Iris pigment epithelial cell (primary cell): ENCODE measurements around the gene NKX2-3.

Experiments
- DNase-seq: peaks from one replicate; pipeline ENCODE4 v3.0.0-alpha.2; 2011; ENCODE audit warnings: low read depth

Gene NKX2-3

DNA sequence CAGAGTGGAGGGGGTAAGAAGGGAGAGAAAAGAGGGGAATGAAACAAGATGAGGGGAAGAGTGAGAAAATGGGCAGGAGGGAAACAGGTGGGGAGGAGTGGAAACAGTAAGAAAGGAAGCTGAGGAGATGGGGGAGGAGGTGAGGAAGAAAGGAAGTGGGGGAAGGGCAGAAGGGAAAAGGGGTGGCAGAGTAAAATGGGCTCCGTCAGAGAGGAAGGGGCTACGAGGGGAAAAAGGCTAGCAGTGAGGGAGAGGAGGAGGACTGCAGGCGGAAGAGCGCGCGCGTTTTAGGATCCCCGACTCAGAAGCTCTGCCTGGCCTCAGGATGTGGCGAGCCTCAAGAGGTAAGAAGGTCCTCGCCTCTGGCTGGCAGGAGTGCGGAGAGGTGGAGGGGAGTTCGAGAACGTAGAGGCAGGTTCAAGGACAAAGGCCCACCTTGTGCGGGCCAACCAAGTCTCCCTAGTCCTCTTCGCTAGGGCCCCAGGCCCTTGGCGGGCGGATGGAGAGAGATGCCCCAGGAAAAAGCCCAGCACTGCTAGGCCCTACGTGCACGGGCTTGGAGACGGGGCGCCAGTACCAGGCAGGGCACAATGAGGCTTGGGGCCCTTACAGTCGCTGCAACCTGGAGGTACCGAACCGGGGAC, 5.8 kb upstream of the NKX2-3 start:
- no peak for DNase-seq

DNA sequence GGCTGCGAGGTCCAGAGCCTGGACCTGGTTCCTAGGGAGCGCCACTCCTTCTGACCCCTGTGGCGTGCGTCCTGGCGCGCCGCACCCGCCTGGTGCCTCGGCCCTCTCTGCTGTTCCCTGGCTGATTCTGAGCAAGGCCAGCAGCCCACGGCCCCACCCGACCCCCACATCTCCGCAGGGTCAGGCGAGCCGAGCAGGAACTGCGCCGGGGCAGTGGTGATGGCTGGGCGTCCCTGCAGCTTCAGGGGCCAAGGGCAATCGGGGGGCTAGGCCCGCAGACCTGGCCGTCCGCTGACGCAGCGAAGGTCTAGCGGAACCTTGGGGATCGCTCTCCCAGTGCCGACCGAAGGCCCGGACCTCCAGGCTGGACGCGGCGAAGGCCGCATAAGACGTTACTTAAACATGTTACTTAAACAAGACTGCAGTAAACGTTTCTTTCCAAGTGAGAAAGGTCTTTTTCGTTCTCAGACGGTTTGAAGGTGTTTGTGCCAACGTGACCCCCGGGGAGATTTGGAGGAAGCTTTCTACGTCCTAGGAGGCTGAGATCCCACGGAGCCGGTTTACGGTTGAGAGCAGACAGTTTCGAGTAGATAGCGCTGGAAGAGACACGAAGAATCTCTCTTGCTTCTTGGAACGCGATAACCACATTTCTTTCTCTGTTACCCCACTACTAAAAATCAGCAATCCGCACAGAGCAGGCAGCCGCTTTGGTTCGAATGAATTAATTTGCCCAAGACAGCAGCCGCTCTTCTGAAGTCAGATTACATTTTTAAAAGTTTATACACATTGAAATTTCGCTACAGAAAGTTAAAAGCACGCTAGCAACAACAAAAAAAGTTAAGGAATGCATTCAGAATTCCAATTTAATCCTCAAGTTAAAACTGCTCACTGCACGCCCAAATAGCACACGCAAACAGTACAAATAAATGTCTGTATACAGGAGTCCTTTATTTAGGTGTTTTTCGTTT, 4.9 kb upstream of the NKX2-3 start:
- DNase-seq = no peak

DNA sequence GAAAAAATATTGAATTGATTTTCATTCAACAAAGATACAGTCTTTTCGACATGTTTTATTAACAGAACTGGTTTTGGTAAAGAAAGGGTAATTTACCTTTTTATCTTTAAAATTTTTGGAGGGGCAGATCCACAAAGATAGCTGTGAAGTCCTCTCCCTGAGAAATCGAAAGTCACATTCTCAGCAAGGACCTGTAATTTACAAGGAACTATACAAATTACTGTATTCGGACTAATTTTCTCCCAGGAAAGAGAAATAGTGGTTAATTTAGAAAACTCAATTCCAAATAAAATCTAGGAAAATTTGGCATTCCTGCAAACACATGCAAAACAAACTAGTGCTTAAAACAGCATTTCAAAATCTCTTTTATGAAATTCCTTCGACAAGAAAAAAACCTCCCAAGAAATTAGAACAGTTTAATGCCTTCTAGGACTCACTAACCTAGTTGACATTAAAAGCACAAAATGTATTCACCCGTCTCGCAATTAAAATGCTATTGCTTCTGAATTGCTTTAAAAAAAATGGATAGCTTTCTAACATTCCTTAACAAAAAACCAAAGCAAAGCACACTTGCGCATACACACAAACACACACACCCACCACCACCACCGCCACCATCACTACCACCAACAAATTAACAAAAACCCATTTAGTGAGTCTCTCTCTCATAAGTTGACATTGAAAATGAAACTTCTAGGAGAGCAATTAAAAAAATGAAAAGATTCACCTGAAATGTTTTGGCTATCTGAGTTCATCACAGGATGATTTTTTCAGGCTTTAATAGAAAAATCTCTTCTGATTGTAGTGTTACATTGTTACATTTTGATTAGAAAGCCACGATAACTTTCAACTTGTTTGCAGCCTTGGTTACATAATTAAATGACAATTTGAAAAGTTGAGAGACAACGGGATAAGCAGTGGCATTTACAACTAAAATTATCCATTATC, 4.0 kb upstream of the NKX2-3 start:
- no peak for DNase-seq

DNA sequence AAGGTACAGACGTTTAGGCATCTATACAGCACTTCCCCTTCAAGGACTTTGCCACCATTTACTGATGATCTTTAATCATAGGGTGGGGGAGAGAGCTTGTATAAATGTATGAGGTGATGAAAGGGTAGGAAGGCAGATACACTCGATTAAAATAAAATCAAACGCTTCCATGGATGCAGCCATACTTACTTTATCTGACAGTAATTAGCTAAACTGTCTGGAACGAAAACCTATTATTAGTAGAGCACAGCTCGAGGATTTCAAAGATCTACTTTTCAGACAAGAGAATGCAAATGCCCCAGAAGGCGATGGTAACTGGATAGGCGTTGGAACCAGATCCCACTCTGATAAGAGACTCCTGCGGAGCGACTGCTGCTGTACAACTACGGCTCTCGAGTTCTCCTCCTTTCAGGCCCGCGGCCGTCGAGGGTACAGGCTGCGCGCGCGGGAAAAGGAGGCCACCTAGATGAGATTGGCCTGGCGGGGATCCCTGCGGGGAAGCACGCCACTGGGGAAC, 3.1 kb upstream of the NKX2-3 start:
- no peak for DNase-seq

DNA sequence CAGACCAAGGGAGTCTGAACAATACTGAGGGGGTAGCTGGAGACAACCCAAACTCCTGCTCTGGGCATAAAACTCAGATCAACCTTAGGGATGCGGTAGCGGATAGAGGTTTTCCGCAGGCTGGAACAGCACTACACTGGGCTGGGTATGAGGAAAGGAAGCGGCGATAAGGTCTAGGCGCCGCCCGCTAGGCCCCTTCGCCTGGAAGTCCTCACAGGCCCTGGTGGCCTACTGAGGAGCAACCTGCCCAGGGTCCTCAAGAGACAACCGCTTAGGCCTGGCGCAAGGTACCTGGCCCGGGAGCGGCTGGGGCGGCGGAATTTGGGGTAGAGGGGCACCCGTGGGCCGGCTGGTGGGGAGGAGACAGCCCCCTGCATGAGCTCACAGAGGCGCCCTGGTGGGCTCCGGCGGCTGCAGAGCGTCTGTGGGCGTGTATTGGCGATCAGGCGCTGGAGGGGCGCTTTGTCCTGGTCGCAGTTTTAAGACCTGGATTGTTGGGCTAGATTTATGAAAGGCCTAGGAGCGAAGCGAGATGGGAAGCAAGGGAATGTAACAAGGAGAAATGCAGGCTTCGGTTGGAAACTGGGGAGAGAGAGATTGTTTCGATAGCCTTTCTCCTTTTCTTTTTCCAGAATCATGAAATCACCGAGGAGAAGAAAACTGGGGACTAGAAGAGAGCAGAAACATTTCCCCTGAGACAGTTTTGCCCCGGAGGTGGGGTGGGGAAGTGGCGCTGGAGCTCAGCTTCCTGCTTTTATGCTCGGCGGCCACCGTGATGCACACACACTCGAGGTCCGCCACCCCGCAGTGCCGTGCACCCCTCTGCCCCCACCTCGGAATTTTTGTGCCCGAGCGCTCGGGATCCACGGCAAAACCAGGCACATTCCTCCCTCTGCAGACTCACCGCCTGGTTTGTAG, 2.4 kb upstream of the NKX2-3 start:
- DNase-seq = no peak

DNA sequence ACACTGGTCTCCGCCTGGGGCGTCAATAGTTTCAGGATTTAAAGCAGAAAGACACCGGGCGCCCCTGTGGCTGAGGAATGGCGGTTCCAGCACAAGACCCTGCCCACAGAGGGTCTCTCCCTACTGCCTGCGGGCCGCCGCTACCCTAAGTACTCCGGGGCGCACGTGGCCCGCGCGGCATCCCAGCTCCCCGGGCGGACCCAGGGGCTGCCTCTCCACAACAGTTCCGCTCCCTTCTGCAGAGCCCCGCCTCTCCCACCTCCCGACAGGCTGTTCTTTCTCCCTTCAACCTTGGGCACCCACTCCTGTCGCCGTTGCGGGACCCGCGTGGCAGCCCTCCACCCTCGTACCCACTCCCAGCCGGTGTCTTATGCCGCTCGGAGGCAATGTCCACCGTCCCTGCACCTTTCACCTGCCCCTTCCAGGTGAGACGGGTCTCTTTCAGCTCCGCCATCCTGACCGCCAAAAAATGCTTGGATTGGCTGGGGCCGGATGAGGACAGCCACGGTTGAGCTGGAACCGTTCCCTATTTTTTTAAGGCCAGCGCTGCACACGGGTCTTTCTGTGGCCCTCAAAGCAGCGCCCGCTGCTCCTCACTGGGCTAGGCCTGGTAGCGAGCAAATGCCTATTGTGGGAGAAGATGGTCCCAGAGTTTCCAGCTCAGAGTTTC, 1.6 kb upstream of the NKX2-3 start:
- no peak for DNase-seq

DNA sequence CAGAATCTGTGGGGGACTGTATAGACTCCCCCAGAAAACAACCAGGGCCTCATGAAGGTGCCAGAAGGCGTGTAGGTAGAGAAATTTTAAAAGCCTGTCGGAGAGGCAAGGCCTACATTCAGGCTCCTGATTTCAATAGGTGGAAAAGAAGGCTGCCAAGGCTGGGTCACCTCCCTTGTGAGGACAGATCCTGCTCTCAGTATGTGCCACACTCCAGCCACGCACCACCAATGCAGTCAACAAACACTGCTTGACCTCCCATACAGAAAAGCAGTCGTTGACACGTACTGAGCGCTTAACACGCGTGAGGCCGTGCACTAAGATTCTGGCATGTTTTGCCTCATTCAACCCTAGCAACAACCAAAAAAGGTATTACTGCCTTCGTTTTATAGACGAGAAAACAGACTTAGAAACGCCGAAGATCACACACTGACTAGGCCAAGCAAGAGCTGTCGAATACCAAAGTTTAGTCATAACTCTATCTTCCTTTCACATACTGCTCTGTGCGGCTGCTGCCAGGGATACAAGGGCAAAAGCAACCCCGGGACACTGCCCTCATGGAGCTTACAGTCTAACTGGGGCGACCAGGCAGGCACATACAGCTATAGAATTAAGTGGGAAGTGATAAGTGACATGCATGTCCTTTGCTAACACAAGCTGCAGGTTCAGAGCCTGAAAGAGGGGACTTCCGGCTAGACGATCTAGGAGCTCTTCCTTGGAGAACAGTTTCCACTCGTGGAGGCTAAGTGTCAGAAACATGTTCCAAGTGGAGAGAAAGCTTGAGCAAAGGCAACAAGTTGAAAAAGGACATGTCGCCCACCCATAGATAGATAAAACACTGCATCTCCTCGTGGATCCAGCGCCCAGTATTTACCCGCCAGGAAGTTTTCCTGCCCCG, 797 bp upstream of the NKX2-3 start:
- no peak for DNase-seq

DNA sequence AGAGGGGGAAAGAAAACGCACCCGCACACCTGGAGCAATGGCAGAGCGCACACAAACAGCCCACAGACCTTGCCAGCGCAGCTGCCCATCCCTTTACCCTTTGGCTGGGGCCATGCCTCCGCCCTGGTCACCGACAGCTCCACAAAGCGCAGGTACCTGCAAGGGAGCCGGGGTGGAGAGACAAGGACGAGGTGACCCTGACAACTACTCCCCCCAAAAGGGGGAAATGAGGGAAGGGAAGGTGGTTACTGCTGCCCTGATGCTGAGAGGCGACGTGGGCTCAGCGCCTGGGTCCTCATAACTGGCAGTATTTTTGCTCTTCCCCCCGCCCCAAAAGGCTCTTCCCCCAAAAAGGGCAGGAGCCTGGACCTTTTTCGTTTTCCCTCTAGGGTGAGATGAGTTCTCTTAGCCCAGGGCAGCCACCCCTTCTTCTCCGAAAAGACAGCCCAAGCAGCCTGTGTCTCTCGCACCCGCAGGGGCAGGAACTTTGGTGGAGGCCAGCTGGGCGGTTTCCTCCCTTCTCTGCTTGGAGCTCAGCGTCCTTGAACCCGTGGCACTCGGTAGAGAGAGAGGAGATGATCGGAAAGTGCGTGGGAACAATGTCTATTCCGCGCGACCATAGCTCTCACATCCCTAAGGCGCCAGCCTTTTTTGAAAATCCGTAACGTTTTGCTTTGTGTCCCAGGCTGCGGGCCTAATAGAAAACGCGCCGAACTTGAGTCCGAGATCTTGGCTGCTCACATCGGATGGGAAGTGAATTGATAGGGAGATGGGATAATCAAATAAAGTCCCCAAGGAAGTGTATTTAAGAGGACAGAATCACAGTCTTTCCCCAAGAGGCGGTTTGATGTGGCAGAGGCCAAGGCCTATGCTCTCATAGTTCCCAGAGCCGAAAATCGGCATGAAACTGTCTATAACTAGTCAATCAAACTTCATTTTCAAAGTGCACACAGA, 1.0 kb downstream of the NKX2-3 start:
- no peak for DNase-seq

DNA sequence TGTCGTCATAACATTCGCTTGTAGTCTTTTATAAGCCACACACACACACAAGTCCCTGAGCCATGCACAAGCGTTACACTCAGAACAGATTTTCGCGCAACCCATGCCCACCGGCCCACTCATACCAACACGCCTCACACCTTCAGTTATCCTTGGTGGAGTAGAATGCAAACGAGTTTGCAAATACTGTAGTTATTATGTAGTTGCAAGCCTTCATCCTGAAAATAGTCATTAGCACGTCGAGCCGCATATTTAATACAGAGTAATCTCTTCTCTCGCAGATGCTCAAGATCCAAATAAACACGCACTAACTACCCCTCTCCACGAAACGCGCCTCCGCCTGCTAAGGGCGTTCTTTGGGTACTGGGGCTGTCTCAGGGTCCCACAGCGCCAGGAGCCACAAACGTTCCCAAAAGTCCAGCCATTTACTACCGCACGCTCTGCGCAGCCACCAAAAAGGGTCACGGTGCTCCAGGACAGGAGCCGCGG, 1.8 kb downstream of the NKX2-3 start:
- no peak for DNase-seq

DNA sequence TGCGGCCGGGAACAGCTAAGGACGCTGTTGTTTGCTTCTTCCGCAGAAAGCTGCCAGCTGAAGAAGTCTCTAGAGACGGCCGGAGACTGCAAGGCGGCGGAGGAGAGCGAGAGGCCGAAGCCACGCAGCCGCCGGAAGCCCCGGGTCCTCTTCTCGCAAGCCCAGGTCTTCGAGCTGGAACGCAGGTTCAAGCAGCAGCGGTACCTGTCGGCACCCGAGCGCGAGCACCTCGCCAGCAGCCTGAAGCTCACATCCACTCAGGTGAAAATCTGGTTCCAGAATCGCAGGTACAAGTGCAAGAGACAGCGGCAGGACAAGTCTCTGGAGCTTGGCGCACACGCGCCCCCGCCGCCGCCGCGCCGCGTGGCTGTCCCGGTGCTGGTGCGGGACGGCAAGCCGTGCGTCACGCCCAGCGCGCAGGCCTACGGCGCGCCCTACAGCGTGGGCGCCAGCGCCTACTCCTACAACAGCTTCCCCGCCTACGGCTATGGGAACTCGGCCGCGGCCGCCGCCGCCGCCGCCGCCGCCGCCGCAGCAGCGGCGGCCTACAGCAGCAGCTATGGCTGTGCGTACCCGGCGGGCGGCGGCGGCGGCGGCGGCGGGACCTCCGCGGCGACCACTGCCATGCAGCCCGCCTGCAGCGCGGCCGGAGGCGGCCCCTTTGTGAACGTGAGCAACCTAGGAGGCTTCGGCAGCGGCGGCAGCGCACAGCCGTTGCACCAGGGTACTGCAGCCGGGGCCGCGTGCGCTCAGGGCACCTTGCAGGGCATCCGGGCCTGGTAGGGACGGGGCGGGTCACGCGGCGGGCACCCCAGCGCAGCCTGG, 2.4 kb downstream of the NKX2-3 start:
- DNase-seq = no peak

DNA sequence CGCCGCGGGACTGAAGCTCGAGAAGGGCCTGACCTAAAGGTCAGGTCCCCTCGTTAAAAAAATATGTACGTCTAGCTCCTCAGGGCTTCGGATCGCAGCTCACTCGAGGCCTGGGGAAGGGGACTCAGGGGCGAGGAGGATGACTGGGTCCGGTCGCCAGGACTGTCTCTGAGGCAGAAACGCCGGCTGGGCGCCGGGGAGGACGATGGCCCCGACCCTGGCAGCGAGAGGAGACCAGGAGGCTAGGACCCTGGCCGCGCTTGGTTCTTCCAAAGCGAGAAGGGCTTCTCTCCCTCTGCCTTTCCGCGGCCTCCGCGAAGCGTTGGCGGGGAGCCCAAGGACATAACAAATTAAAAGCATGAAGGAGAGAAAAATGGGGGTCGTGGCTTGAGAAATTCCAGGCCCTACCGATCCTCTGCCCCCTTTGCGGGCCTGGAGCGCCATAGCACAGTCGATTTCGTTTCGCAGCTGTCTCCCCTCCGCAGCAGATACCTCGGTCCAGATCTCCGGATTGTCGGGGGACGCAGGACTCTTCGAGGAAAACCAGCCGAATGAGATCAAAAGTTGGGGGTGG, 3.1 kb downstream of the NKX2-3 start:
- DNase-seq = no peak

DNA sequence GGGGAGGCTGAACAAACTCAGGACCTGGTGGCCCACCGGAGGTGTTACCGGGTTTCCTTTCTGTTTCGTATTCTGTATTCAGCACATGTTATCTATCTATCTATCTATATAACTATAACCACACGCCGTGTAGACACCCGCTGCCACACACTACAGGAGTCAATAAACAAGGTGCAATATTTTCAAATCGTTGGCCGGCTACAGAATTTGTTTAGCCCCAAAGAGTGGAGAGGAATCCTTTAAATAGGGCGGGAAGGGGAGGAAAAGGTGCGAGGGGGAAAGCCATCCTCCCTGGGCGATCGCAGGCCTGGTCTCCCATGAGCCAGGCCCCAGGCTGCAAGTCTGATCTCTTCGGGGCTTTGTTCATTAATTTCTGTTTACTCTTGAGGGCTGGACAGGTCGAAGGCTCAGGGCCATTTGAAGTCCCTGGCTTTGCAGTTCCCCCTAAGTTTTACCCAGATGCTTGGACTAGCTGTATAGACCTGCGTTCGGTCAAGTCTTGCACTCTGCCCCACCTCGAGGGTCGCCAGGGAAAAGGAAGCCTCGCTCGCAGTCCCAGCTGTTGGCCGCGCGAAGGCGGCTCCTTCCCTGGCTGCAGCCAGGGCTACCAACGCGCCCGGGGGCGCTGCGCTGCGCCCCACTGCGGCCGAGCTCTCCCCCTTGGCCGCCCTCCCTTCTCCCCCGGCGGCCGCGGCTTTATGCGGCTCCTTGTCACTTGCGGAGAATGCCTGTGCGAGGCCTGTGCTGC, 3.8 kb downstream of the NKX2-3 start:
- no peak for DNase-seq

DNA sequence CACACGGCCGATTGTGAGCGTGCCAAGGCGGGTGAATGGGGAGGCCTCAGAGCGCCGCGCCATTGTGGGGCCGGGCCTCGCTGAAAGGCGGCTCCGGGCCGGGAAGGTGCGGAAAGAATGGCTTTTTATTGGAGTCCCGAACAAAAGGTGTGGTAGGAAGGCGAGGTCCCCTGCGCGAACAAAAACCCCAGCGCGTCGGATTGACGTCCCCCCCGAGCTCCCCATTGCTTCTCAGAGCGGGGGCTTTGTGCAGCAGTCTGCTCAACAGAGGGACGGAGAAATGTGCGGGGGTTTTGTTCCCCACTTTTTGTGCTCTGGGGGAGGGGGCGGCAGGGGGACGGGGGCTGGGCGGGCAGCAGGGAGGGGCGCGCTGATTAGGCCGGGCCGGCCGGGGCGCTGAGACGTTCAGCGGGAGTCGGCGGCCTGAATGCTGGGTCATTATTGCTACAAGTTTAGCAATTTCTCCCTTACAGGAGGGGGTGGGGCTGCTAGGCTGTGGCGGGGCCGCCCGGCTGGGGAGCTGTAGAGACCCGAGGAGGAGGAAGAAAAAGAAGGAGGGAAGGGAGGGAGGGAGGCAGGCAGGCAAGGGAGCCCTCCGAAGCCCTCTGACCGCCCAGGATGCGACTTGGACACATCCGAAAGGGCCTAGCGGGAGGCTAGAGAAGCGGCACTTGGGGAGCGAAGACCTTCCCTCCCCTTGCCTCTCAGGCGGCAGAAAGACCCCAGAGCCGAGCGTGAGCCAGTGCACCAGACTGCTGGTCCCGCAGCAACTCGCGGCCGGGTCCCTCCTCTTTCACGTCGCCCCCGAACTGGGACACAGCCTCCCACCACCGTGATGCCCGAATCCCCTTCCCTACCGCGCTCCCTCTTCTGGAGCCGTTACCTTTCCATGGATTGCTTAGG, 4.6 kb downstream of the NKX2-3 start:
- no peak for DNase-seq

DNA sequence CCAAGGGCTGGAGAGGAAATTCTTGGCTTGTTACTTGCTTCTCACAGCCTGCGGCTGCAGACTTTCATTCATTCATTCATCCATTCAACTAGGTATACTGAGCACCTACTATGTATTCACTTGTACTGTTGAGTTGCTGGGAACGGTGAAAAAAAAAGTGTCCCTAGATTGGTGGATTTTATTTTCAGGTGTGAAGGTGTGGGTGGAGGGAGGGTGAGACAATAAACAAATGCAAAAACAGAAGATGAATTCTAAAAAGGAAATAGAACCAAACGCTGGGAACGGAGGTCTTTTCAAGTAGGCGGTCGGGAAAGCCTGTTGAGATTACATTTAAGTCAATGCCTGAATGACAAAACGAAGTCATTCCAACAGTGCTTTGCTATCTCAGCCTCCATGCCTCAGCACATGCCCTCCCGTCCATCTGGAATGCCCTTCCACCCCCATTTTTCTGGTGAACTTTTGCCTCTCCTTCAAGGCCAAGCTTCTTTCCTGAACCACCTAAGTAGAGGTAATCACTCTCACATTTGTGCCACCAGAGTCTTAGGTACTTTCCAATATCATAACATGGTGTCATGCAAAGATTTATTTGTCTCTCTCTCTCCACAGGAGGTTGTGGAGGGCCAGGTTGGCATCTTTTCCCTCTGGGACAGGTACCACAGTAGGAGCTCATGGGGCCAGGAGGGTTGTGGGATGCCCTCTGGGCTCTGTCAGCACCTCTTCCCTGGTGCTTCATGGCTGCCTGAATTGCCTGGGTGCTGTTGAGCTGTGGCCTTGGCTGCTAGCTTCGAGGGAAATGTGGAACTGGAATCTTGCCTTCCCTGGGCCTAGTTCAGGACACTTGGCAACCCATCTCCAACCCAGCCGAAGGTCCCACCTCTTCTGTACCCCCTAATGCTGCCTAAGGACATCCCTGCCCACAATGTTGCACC, 5.5 kb downstream of the NKX2-3 start:
- no peak for DNase-seq
